Hepatocyte (in vitro differentiated cells): ENCODE results near the gene NIN.

Source experiments
- EZH2 ChIP-seq: fragments of 200-600 bp; sonication (generic); IDR thresholded peaks from 2 replicates; pipeline ENCODE4 v1.6.1; 2016; ENCODE audit warnings: antibody characterized with exemption, mild to moderate bottlenecking, borderline replicate concordance
- EZH2phosphoT487 ChIP-seq: fragments of 200-600 bp; sonication (generic); IDR thresholded peaks from one replicate; pipeline ENCODE4 v1.6.1; 2018; ENCODE audit warnings: antibody characterized with exemption, mild to moderate bottlenecking, low read depth, moderate library complexity; ENCODE audit not compliant: unreplicated experiment, severe bottlenecking
- TF ChIP-seq, protein P1 (sequence below): fragments of 200-600 bp; sonication (generic); IDR thresholded peaks from 2 replicates; pipeline ENCODE4 v1.5.1; 2016; ENCODE audit warnings: antibody characterized with exemption, mild to moderate bottlenecking; ENCODE audit not compliant: poor library complexity

DNA sequence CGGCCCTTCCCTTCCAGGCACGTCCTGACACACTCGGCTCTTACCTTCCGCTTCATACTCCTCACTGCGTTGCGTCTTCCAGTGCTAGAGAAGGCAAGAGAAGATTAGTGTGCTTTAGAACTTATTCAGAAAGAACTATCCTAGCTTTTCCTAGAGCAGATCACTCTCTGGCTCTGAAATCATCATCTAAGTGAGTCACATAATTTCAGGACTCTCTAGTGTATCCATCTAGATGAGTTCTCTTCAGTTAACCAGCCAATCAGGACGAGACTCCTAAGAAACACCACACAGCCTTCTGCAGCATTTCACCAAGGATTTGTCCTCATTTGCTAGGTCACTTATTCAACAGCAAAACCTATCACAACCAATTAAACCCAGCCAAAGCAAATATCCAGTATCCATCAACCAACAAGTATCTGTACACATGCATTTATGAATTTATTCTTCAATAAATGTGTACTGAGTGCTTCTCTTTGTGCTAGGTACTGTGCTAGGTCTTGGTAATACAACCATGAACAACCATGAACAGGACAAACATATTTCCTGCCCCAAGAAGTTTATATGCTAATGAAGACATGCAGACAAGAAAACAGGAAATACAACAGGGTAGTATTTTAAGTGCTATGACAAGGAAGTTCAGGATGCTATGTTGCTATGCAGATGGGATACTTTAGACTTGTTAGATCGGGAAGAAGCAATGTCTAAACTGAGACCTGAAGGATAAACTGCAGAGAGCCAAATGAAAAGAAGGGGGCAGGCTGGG, 52.1 kb downstream of the NIN start:
- TF ChIP-seq EZH2phosphoT487, result no peak
- TF ChIP-seq, protein P1, sequence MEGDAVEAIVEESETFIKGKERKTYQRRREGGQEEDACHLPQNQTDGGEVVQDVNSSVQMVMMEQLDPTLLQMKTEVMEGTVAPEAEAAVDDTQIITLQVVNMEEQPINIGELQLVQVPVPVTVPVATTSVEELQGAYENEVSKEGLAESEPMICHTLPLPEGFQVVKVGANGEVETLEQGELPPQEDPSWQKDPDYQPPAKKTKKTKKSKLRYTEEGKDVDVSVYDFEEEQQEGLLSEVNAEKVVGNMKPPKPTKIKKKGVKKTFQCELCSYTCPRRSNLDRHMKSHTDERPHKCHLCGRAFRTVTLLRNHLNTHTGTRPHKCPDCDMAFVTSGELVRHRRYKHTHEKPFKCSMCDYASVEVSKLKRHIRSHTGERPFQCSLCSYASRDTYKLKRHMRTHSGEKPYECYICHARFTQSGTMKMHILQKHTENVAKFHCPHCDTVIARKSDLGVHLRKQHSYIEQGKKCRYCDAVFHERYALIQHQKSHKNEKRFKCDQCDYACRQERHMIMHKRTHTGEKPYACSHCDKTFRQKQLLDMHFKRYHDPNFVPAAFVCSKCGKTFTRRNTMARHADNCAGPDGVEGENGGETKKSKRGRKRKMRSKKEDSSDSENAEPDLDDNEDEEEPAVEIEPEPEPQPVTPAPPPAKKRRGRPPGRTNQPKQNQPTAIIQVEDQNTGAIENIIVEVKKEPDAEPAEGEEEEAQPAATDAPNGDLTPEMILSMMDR, result no peak
- TF ChIP-seq EZH2, result no peak
